PC-3 (cell line): ENCODE data around the gene CT45A7.
"Not testable (repeated sequence)": the region's sequence is repeated elsewhere in the genome, so short reads cannot be mapped to it uniquely, and the experiment has no call there.

Experiments used
- EZH2 ChIP-seq: fragments of 300-600 bp; sonication (generic); IDR thresholded peaks from one replicate; pipeline ENCODE4 v1.6.1; 2017; ENCODE audit warnings: antibody characterized with exemption, mild to moderate bottlenecking, low read length; ENCODE audit not compliant: unreplicated experiment
- EZH2phosphoT487 ChIP-seq: fragments of 300-600 bp; sonication (generic); IDR thresholded peaks from 2 replicates; pipeline ENCODE4 v1.6.1; 2018; ENCODE audit warnings: mild to moderate bottlenecking, antibody characterized with exemption, low read length, borderline replicate concordance
- TF ChIP-seq, protein P1 (sequence below): fragments of 300-600 bp; sonication (generic); conservative IDR thresholded peaks from 2 replicates; pipeline ENCODE4 v1.5.1; 2017; ENCODE audit warnings: antibody characterized with exemption, low read depth, mild to moderate bottlenecking, low read length

DNA sequence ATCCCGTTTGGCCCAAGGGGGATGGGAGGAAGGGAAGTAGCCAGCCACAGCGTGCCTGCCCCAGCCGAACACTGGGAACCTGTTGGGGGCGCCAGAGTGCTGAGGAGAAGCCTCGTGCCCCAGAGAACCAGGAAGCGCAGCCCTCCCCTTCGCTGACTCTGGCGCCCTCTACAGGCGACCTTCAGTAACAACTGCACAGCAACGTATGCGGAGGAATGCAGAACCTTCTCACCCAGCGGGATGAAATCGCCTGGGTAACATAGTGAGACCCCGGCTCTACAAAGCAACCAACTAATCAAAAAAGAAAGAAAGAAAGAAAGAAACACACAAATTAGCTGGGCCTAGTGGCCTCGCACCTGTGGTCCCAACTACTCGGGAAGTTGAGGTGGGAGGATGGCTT lies 51.7 kb downstream of the CT45A7 start, which contains the start of gene CT45A5:
- TF ChIP-seq, protein P1, sequence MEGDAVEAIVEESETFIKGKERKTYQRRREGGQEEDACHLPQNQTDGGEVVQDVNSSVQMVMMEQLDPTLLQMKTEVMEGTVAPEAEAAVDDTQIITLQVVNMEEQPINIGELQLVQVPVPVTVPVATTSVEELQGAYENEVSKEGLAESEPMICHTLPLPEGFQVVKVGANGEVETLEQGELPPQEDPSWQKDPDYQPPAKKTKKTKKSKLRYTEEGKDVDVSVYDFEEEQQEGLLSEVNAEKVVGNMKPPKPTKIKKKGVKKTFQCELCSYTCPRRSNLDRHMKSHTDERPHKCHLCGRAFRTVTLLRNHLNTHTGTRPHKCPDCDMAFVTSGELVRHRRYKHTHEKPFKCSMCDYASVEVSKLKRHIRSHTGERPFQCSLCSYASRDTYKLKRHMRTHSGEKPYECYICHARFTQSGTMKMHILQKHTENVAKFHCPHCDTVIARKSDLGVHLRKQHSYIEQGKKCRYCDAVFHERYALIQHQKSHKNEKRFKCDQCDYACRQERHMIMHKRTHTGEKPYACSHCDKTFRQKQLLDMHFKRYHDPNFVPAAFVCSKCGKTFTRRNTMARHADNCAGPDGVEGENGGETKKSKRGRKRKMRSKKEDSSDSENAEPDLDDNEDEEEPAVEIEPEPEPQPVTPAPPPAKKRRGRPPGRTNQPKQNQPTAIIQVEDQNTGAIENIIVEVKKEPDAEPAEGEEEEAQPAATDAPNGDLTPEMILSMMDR = not testable (repeated sequence)
- not testable (repeated sequence) for TF ChIP-seq EZH2, EZH2phosphoT487
